GM10266 (cell line): ENCODE measurements around the gene ADM2.

Source experiments
- DNase-seq: peaks from one replicate; pipeline ENCODE4 v3.0.0; 2012; ENCODE audit errors: extremely low spot score
- TF ChIP-seq, protein P1 (sequence below): IDR thresholded peaks from 2 replicates; pipeline ENCODE4 v1.5.1; 2012; ENCODE audit warnings: mild to moderate bottlenecking, low read depth; ENCODE audit not compliant: control insufficient read depth, insufficient read depth; ENCODE audit errors: missing control alignments

The ADM2 gene

DNA sequence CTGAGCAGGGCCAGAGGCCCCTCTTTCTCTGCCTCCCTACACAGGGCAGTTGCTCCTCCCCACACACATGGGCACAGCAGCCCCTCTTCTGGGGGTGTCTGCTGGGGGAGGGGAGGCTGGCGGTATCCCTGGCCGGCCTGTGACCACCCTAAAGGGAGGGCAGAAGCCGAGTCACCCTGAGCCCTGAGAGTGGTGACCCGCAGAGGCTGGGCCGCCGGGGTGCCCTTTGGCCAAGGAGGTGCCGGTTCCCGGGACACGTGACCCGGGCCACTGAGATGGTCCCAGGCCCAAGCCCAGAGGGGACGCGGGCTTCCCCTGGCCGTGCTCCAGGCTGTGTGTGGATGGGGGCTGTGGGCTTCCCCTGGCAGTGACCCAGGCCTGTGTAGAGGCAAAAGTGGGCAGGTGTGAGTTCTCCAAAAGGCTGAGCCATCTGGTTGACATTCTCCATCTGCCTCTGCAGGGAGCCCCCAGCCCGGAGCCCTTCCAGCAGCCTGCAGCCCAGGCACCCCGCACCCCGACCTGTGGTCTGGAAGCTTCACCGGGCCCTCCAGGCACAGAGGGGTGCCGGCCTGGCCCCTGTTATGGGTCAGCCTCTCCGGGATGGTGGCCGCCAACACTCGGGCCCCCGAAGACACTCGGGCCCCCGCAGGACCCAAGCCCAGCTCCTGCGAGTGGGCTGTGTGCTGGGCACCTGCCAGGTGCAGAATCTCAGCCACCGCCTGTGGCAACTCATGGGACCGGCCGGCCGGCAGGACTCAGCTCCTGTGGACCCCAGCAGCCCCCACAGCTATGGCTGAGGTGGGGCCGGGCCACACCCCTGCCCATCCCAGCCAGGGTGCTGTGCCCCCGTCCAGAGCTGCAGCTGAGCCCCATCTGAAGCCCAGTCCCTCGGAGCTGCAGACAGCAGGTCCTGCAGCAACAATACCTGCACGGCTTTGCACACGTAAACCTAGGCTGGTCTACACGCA, 1.0 kb downstream of the ADM2 start:
- TF ChIP-seq, protein P1, sequence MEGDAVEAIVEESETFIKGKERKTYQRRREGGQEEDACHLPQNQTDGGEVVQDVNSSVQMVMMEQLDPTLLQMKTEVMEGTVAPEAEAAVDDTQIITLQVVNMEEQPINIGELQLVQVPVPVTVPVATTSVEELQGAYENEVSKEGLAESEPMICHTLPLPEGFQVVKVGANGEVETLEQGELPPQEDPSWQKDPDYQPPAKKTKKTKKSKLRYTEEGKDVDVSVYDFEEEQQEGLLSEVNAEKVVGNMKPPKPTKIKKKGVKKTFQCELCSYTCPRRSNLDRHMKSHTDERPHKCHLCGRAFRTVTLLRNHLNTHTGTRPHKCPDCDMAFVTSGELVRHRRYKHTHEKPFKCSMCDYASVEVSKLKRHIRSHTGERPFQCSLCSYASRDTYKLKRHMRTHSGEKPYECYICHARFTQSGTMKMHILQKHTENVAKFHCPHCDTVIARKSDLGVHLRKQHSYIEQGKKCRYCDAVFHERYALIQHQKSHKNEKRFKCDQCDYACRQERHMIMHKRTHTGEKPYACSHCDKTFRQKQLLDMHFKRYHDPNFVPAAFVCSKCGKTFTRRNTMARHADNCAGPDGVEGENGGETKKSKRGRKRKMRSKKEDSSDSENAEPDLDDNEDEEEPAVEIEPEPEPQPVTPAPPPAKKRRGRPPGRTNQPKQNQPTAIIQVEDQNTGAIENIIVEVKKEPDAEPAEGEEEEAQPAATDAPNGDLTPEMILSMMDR, result no peak
- DNase-seq, result no peak

DNA sequence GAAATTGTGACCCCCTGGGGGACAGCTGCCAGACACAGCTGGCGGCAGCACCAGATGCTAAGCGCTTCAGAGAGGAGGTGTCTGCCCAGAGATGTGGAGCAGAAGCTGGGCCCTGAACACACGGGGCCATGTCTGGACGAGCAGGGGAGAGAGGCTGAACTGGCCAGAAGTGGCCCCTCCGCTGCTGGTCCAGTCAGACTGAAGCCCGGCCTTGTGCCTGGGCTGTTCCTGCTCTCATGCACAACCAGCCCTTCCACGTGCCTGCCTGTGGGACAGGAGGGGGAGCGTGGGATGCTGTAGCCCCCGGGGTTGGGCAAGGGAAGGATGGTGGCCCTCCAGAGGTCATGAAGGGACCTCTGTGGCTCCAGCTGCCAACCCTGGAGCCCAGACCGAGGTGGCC, 1.8 kb downstream of the ADM2 start:
- TF ChIP-seq, protein P1, result no peak
- DNase-seq, result no peak

DNA sequence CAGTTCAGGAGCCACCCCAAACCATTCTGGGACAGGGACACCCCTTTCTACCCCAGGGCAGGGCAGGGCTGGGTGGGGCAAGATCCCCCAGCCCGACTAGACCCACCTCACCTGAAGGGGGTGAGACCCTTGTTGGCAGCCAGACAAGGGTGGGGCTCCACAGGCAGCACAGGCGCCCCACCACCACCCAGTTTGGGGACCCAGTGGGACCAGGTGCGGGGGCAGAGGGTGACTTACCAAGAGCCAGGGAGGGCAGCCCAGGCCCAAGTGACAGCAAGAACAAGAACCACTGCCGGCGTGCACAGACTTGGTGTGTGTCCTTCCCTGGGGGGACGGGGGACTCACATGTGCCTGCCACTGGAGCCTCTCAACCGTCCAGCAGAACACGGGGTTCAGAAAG, 2.2 kb downstream of the ADM2 start:
- no peak for DNase-seq
- TF ChIP-seq, protein P1, result no peak

DNA sequence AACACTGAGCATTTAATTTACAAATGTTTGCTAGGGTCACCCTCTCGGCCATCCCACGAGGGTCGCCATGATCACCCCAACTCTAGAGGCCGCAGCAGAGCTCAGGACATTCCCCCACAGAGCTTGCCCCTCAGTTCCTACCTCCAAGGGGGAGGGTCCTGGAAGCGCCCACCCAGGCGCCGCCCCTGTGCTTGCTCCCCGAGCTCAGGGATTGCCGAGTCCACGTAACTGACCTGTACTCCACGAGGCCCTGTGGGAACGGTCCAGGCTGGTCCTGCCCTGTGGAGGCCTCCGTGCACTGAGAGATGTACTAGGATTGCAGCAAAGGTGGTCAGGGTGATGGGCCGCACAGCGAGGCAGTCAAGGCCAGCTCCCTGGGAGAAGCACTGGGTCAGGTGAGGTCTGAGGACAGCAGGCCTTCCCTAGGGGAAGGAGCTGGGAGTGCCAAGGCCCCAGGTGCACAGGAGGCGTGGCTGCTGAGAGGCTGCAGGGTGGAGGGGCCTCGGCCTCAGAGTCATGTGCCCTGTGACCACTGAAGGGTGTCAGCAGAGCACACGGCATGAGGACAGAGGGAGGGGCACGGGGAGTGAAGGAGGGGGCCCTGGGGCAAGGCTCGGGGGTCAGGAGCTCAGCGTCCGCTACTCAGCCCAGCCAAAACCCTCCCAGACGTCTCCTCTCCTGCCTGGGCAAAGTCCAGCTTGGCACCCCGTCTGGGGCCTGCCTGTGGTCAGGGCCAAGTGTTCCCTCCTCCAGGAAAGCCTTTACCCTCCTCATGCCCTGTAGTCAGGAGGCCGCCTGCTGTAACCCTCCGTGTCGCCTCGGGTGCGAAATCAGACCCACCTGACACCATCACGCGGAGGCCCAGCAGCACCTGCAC, 2.9 kb downstream of the ADM2 start:
- DNase-seq, result no peak

DNA sequence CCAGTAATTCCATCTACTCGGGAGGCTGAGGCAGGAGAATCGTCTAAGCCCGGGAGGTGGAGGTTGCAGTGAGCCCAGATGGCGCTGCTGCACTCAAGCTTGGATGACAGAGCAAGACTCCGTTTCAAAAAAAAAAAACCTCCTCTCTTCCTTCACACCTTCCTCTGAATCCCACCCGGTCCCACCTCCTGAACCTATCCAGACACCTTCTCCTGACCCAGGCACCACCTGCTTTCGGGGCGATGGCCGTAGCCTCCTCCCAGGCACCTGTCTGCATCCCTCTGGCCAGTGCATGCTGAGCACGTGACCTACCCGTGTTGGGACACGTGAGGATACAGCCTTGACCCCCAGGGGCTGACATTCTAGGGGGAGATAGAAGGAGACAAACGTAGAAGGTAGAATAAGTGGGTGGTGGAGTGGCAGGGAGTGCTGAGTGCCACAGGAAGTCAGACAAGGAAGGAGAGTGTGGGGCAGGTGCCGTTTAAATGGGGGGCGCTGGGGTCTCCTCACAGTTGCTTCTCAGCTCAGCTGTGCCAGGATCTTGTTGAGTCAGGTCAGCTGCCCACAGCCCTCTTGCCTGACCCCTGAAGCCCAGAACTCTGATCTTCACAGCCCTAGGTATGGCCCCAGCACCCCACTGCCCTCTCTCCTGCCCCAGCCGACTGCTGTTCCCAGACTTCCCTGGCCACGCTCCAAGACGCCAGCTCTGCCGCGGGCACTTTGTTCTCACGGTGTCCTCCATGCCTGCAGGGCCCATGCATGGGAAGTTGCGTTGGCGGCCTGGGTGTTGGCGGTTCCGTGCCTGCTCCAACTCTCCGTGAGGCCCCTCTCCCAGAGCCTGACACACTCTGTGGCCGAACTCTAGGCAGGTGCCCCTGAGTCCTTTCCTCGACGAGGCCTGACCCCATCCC, 4.1 kb downstream of the ADM2 start:
- no peak for DNase-seq
- TF ChIP-seq, protein P1, result no peak

More for the DNA sequence above, 2.9 kb downstream of the ADM2 start:
- TF ChIP-seq, protein P1, result no peak

DNA sequence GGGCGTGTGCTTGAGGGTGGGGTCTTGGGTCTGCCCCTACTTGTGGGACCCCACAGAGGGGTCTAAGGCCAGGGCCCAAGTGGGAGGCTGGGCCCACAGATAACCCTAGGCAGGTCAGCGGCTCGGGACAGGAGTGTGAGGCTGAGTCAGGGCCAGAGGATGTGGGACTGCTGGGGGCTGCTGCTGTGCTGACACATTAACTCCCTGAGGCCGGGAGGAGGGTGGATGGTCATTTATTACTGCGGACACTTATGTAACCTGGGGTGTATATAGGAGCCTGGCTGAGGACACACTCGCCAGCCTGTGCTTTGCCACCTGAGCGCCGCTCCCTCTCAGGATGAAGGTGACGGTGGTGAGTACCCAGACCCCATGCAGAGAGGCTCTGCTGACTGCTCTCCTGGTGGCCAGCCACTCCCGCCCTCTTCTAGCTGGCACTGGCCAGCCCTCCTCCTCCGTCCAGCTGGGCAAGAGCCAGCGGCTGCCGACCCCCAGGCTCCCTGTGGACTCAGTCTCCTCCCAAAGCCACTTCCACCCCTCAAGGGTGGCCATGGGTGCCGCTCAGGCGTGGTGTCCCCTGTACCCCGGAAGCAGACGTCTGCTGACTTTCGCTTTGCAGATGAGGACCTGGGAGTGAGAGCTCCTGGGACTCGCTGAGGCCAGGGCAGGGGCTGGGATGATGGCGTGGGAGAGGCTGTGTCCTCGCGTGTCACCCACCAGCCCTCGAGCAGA, 5.4 kb downstream of the ADM2 start, which contains the start of gene MIOX:
TSS of gene MIOX (plus strand) at position 299 of the 729 bp plus-strand sequence. CDS start at position 338, 39 bp downstream.
- TF ChIP-seq, protein P1, result no peak
- no peak for DNase-seq
